Heart left ventricle (tissue), 16 donors: ENCODE data around the gene FAM131C. TPM values are rescaled to one million over a fixed set of nuclear protein-coding genes. Genes with fewer than 3 reads are reported as not detected.
A peak's percentile ranks its signal among the peaks of the same experiment; 100 is the strongest.

Source experiments
- ATAC-seq, 4 donors: fragments of 200-7000 bp; cut with Tn5 transposase; one replicate each; pipeline ENCODE4 v1.9.1; 2020 to 2022; ENCODE audit warnings: moderate library complexity in 4 of 4, mild to moderate bottlenecking in 3 of 4, moderate number of reproducible peaks in 1 of 4
- DNase-seq, 5 donors: peaks; one replicate each; pipeline ENCODE4 v3.0.0-alpha.2; 2020
- H3K27ac ChIP-seq, 12 donors: fragments of 200-600 bp; sonication (generic) in 4 of 12; one replicate each; pipeline versions ENCODE4 v1.5.0 to v1.8.0; 2016 to 2022; ENCODE audit warnings: mild to moderate bottlenecking in 2 of 12
- H3K27me3 ChIP-seq, 9 donors: fragments of 200-600 bp; sonication (generic) in 2 of 9; one replicate each; pipeline versions ENCODE4 v1.5.1 to v1.8.0; 2016 to 2022; ENCODE audit warnings: mild to moderate bottlenecking in 3 of 9
- H3K36me3 ChIP-seq, 9 donors: fragments of 200-600 bp; sonication (generic) in 2 of 9; one replicate each; pipeline versions ENCODE4 v1.5.0 to v1.8.0; 2018 to 2022; ENCODE audit warnings: mild to moderate bottlenecking in 2 of 9
- H3K4me1 ChIP-seq, 12 donors: fragments of 200-600 bp; sonication (generic) in 4 of 12; one replicate each; pipeline versions ENCODE4 v1.5.0 to v1.8.0; 2016 to 2022; ENCODE audit warnings: mild to moderate bottlenecking in 3 of 12
- H3K4me3 ChIP-seq, 12 donors: fragments of 200-600 bp; sonication (generic) in 4 of 12; one replicate each; pipeline versions ENCODE4 v1.5.0 to v1.8.0; 2017 to 2022; ENCODE audit warnings: mild to moderate bottlenecking in 9 of 12, moderate library complexity in 4 of 12
- H3K9me3 ChIP-seq, 12 donors: fragments of 200-600 bp; sonication (generic) in 4 of 12; one replicate each; pipeline versions ENCODE4 v1.5.0 to v1.8.0; 2016 to 2022; ENCODE audit warnings: mild to moderate bottlenecking in 1 of 12
- CTCF ChIP-seq, 12 donors: fragments of 200-600 bp; sonication (generic) in 4 of 12; IDR thresholded peaks; one replicate each; pipeline versions ENCODE4 v1.5.0 to v1.8.0; 2018 to 2022; ENCODE audit warnings: antibody characterized with exemption in 12 of 12, mild to moderate bottlenecking in 5 of 12
- POLR2A ChIP-seq, 2 donors: fragments of 450-650 bp; IDR thresholded peaks; one replicate each; pipeline ENCODE4 v1.6.1; 2017; ENCODE audit warnings: antibody characterized with exemption in 2 of 2, mild to moderate bottlenecking in 2 of 2, moderate library complexity in 2 of 2
- WGBS, 4 donors: extraction: QIAGEN DNeasy Blood & Tissue Kit in 2 of 4; methylation state at CpG; one replicate each; pipeline versions ENCODE4 v1.1.5 to v1.1.7; 2013 to 2018; 5-methylcytosine and 5-hydroxymethylcytosine counted together
- intact Hi-C, 10 donors: fragments of 100-400 bp; cut with DNase I; formaldehyde crosslinking; loops; one replicate each; pipeline versions ENCODE4 v1.11.1 to v1.14.2; 2022
- polyA plus RNA-seq, 2 donors: library from polyadenylated mRNA; stranded (reverse); fragments of 200-250 nt; gene quantifications; one replicate each; pipeline ENCODE4 v1.2.3, GENCODE V29; 2013
- total RNA-seq, 9 donors: library from RNA; depleted of rRNA in 2 of 9; stranded (reverse); fragments of >200 nt in 2 of 9; fragmentation: NEBNext Ultra II Directional in 3 of 9; extraction: Animal tissue kit (Norgen Biotek cat#: 25700) in 3 of 9; gene quantifications; one replicate each; pipeline versions ENCODE4 v1.1.0 to v1.2.4, GENCODE V29; 2016 to 2023
- donor health status: ischemic (EF 13 %, LVEDD 7.1; RV severe dilation, severe dysfunction).
- donor health status: healthy with polysubstance abuse.
- donor health status: DM: no; HTN: yes; CAD: no.
- donor health status: DM: no; HTN: no; CAD: no.
- donor health status: ischemic (EF 25% LVEDD 6.9; RV normal size, moderate dysfunction).
- donor health status: ischemic (EF 25% LVEDD 5.7; RV mildly dilated, moderate dysfunction).
- donor health status: healthy.
- donor health status: DM: yes; HTN: yes; CAD: no.
- donor health status: ischemic (EF 35%, LVEDD 5.7; RV mildly dilated, moderate dysfunction).
- donor health status: nonischemic (EF 11% LVEDD 7.7; RV severe dilation, severe dysfunction).
- donor health status: DM: yes; HTN: yes; CAD: no.
- donor health status: PGD.
- donor health status: ischemic (EF 29% LVEDD 5.4; RV normal size, mild dysfunction).
- donor health status: nonischemic (EF 23%, LVEDD 6.1; RV moderate dilation, normal function).

FAM131C gene
- total and polyA plus RNA-seq, 11 donors: 1.1 to 17.8 (median 3.4) TPM

GRCh38 chr1:16092097-16092922 lies 18.9 kb upstream of the FAM131C start:
- H3K9me3 ChIP-seq: no peaks in the 10 kb centered on the region
- intact Hi-C loops: loop anchor here in 1 of 10 donors (5.0 kb wide), 1 partner anchor 35 kb away; no protein-coding TSS in a partner anchor
- no peak for ATAC-seq
- peaks cover 0 to 17% (median 11%) of the 10 kb centered on the region in 12 donors for H3K4me1 ChIP-seq
- 88 to 92% (median 92%) methylated on average over 18 of the region's 18 CpGs for WGBS, 4 donors
- H3K27me3 ChIP-seq: no peaks in the 10 kb centered on the region
- no peak for DNase-seq
- TF ChIP-seq CTCF (IDR thresholded peaks at IDR 0.05): no peak
- no peak for TF ChIP-seq POLR2A (IDR thresholded peaks at IDR 0.05)
- no peak overlapping the region for H3K27ac ChIP-seq
- no peaks in the 10 kb centered on the region for H3K36me3 ChIP-seq
- no peak overlapping the region for H3K4me3 ChIP-seq

- H3K4me1 ChIP-seq: peaks cover 0 to 17% (median 11%) of the 10 kb centered on the region in 12 donors
- WGBS, 4 donors: 85 to 90% (median 88%) methylated on average over 8 of the region's 8 CpGs
- no peaks in the 10 kb centered on the region for H3K9me3 ChIP-seq
- TF ChIP-seq POLR2A (IDR thresholded peaks at IDR 0.05) (no peak), CTCF (IDR thresholded peaks at IDR 0.05) (no peak)
- H3K36me3 ChIP-seq: no peaks in the 10 kb centered on the region
- intact Hi-C loops: loop anchor here in 1 of 10 donors (5.0 kb wide), 1 partner anchor 36 kb away; no protein-coding TSS in a partner anchor
- DNase-seq: no peak
- no peak overlapping the region for H3K4me3 ChIP-seq
- no peak for ATAC-seq
- H3K27me3 ChIP-seq: no peaks in the 10 kb centered on the region
- H3K27ac ChIP-seq: no peak overlapping the region
Measured at GRCh38 chr1:16091296-16091695, 17.8 kb upstream of the FAM131C start.

GRCh38 chr1:16090076-16090826 lies 16.8 kb upstream of the FAM131C start:
- Histone ChIP-seq H3K27me3 (no peaks in the 10 kb centered on the region), H3K27ac (no peak overlapping the region), H3K36me3 (no peaks in the 10 kb centered on the region), H3K4me3 (no peak overlapping the region), H3K9me3 (no peaks in the 10 kb centered on the region), H3K4me1 (peaks cover 0 to 24% (median 12%) of the 10 kb centered on the region in 12 donors)
- TF ChIP-seq CTCF (IDR thresholded peaks at IDR 0.05) (no peak), POLR2A (IDR thresholded peaks at IDR 0.05) (no peak)
- DNase-seq (no peak), ATAC-seq (no peak)
- intact Hi-C loops: loop anchor here in 1 of 10 donors (5.0 kb wide), 1 partner anchor 37 kb away; no protein-coding TSS in a partner anchor
- WGBS, 4 donors: 85 to 93% (median 92%) methylated on average over 5 of the region's 5 CpGs

GRCh38 chr1:16088996-16089395 lies 15.5 kb upstream of the FAM131C start:
- WGBS, 4 donors: 62 to 80% (median 73%) methylated on average over 8 to 9 of the region's 9 CpGs
- Histone ChIP-seq H3K4me1 (peaks cover 0 to 26% (median 12%) of the 10 kb centered on the region in 12 donors), H3K27ac (peak overlapping the region in 4 of 12 donors; percentile 28 to 42 (median 32)), H3K27me3 (no peaks in the 10 kb centered on the region), H3K4me3 (no peak overlapping the region), H3K36me3 (no peaks in the 10 kb centered on the region), H3K9me3 (no peaks in the 10 kb centered on the region)
- intact Hi-C loops: loop anchor here in 2 of 10 donors (5.0 kb wide), 2 partner anchors 33 to 48 kb away; no protein-coding TSS in a partner anchor
- TF ChIP-seq CTCF (IDR thresholded peaks at IDR 0.05) (no peak), POLR2A (IDR thresholded peaks at IDR 0.05) (no peak)
- ATAC-seq: no peak
- DNase-seq: no peak
